K562 (cell line): Measurements from ENCODE around the gene COL20A1.

ENCODE experiments used
- RAD21 ChIP-seq, 2 experiments: fragments of 250-450 bp in 1 of 2; fragments of 450-650 bp in 1 of 2; sonication (Bioruptor Pico) in 1 of 2; formaldehyde crosslinking in 1 of 2; IDR thresholded peaks in 1 of 2; conservative IDR thresholded peaks in 1 of 2; 2 replicates each; pipeline versions ENCODE4 v1.4.0 to v1.8.0; 2020 to 2022; ENCODE audit warnings: mild to moderate bottlenecking in 2 of 2, moderate library complexity in 1 of 2
- ZNF143 ChIP-seq: sonication (generic); formaldehyde crosslinking; IDR thresholded peaks from 2 replicates; pipeline ENCODE4 v1.9.0; 2022; ENCODE audit warnings: mild to moderate bottlenecking, missing genetic modification reagents

DNA sequence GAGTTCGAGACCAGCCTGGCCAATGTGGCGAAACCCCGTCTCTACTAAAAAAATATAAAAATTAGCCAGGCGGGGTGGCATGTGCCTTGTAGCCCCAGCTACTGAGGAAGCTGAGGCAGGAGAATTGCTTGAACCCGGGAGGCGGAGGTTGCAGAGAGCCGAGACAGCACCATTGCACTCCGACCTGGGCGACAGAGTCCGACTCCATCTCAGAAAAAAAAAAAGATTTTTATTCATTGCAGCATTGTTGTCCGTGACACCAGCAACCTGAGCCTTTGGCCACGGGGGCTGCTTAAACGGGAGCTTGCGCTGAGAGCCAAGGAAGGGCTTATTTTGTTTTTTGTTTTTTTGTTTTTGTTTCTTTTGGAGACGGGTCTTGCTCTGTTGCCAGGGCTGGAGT, 13.1 kb upstream of the COL20A1 start:
- TF ChIP-seq RAD21 (CRISPR knock-in tag; conservative IDR thresholded peaks at IDR 0.05 in 1 of 2, IDR thresholded peaks at IDR 0.05 in 1 of 2) (no peak), ZNF143 (CRISPR knock-in tag) (no peak)
